Esophagus muscularis mucosa (tissue), 4 donors: ENCODE data around the gene IFNA4. TPM values are rescaled to one million over a fixed set of nuclear protein-coding genes. Genes with fewer than 3 reads are reported as not detected.

Experiments used
- DNase-seq: peaks from one replicate; pipeline ENCODE4 v3.0.0-alpha.2; 2017; ENCODE audit errors: extremely low spot score
- H3K27ac ChIP-seq, 4 donors: fragments of 200-600 bp; sonication (generic); replicated peaks in 1 of 4; 1 replicate in 3 of 4; 2 replicates in 1 of 4; pipeline ENCODE4 v1.5.1; 2016 to 2019; ENCODE audit warnings: mild to moderate bottlenecking in 1 of 4
- H3K27me3 ChIP-seq, 4 donors: fragments of 200-600 bp; sonication (generic); one replicate each; pipeline versions ENCODE4 v1.5.1 to v1.6.0; 2016 to 2019
- H3K36me3 ChIP-seq, 4 donors: fragments of 200-600 bp; sonication (generic); one replicate each; pipeline ENCODE4 v1.5.1; 2016 to 2019
- H3K4me1 ChIP-seq, 4 donors: fragments of 200-600 bp; sonication (generic); one replicate each; pipeline ENCODE4 v1.5.1; 2016 to 2019
- H3K4me3 ChIP-seq, 4 donors: fragments of 200-600 bp; sonication (generic); 1 replicate in 2 of 4; 2 replicates in 2 of 4; pipeline ENCODE4 v1.5.1; 2016 to 2019; ENCODE audit warnings: mild to moderate bottlenecking in 4 of 4, moderate library complexity in 1 of 4
- H3K9me3 ChIP-seq, 4 donors: fragments of 200-600 bp; sonication (generic); 1 replicate in 3 of 4; 2 replicates in 1 of 4; pipeline ENCODE4 v1.5.1; 2016 to 2019
- EP300 ChIP-seq: sonication (generic); formaldehyde crosslinking; IDR thresholded peaks from one replicate; pipeline ENCODE4 v1.6.1; 2017; ENCODE audit warnings: antibody characterized with exemption
- POLR2A ChIP-seq: fragments of 450-650 bp; IDR thresholded peaks from one replicate; pipeline ENCODE4 v1.6.1; 2017; ENCODE audit warnings: antibody characterized with exemption, moderate library complexity, mild to moderate bottlenecking, low read depth
- POLR2AphosphoS5 ChIP-seq, 2 donors: sonication (generic); formaldehyde crosslinking; IDR thresholded peaks; one replicate each; pipeline ENCODE4 v1.6.1; 2017; ENCODE audit warnings: antibody characterized with exemption in 2 of 2
- WGBS: methylation state at CpG from one replicate; pipeline ENCODE4 v1.1.5; 2018; 5-methylcytosine and 5-hydroxymethylcytosine counted together
- intact Hi-C: fragments of 100-400 bp; cut with DNase I; formaldehyde crosslinking; loops from one replicate; pipeline ENCODE4 v1.15.1; 2023
- small RNA-seq, 3 donors: library from RNA; depleted of rRNA; stranded (forward); fragments of <200 nt; gene quantifications; one replicate each; pipeline ENCODE3, GENCODE V24; 2016
- total RNA-seq, 4 donors: library from RNA; depleted of rRNA; stranded (reverse); fragments of >200 nt; gene quantifications; one replicate each; pipeline versions ENCODE4 v1.1.0 to v1.2.1, GENCODE V29; 2016
- TF ChIP-seq, protein P1 (sequence below), 3 experiments: fragments of 200-600 bp in 2 of 3; fragments of 450-650 bp in 1 of 3; sonication (generic) in 2 of 3; IDR thresholded peaks; one replicate each; pipeline ENCODE4 v1.5.1; 2017 to 2019; ENCODE audit warnings: antibody characterized with exemption in 3 of 3, mild to moderate bottlenecking in 2 of 3, moderate library complexity in 1 of 3

The IFNA4 gene
- total RNA-seq, 4 donors from 2014 or later = not detected

- Histone ChIP-seq H3K27ac (no peak within 1 kb of the TSS), H3K9me3 (no peaks in the 10 kb centered on the region), H3K27me3 (no peaks in the 10 kb centered on the region), H3K4me3 (no peak within 1 kb of the TSS), H3K36me3 (no peaks in the 10 kb centered on the region), H3K4me1 (no peaks in the 10 kb centered on the region)
- DNase-seq = no peak
- WGBS = 38% methylated on average over 1 of the region's 1 CpG
- TF ChIP-seq POLR2AphosphoS5 (IDR thresholded peaks at IDR 0.05) (no peak), POLR2A (no peak), EP300 (no peak)
- TF ChIP-seq, protein P1, sequence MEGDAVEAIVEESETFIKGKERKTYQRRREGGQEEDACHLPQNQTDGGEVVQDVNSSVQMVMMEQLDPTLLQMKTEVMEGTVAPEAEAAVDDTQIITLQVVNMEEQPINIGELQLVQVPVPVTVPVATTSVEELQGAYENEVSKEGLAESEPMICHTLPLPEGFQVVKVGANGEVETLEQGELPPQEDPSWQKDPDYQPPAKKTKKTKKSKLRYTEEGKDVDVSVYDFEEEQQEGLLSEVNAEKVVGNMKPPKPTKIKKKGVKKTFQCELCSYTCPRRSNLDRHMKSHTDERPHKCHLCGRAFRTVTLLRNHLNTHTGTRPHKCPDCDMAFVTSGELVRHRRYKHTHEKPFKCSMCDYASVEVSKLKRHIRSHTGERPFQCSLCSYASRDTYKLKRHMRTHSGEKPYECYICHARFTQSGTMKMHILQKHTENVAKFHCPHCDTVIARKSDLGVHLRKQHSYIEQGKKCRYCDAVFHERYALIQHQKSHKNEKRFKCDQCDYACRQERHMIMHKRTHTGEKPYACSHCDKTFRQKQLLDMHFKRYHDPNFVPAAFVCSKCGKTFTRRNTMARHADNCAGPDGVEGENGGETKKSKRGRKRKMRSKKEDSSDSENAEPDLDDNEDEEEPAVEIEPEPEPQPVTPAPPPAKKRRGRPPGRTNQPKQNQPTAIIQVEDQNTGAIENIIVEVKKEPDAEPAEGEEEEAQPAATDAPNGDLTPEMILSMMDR (IDR thresholded peaks at IDR 0.05) = no peak
- intact Hi-C loops = no loop called here
Observed at GRCh38 chr9:21141427-21141882, 45.9 kb downstream of the IFNA4 start, which contains the start of gene IFNW1. Gene IFNW1 (minus strand): TSS chr9:21141832. CDS start chr9:21141570, 262 bp downstream.

- Histone ChIP-seq H3K27me3 (no peaks in the 10 kb centered on the region), H3K9me3 (no peaks in the 10 kb centered on the region), H3K27ac (no peak overlapping the region), H3K4me1 (no peaks in the 10 kb centered on the region), H3K36me3 (no peaks in the 10 kb centered on the region), H3K4me3 (no peak overlapping the region)
- TF ChIP-seq POLR2A (no peak), POLR2AphosphoS5 (IDR thresholded peaks at IDR 0.05) (no peak), EP300 (no peak)
- TF ChIP-seq, protein P1 (IDR thresholded peaks at IDR 0.05) = no peak
- WGBS = 45% methylated on average over 1 of the region's 1 CpG
- intact Hi-C loops = loop anchor here (10.0 kb wide), 1 partner anchor 48 kb away; the partner anchor contains the start of gene IFNA4
- no peak for DNase-seq
Observed at GRCh38 chr9:21137020-21137419, 50.4 kb downstream of the IFNA4 start.

Small RNAs within 50 kb of the gene (small RNA-seq; reads per million reads assigned to genes)
- gene RF00019 = 0 reads per million in 3 donors

Other genes starting within 250 kb of the IFNA4 start
- gene HACD4, start 155.9 kb downstream of the IFNA4 start, total RNA-seq = 10 to 100 TPM; 13.8 to 25.0 (median 17.9) TPM
- not detected for gene IFNB1, start 109.6 kb downstream of the IFNA4 start, total RNA-seq
- not detected for gene IFNW1, start 45.8 kb downstream of the IFNA4 start, total RNA-seq
- not detected for gene IFNA21, start 20.9 kb downstream of the IFNA4 start, total RNA-seq
- gene IFNA7, start 14.6 kb upstream of the IFNA4 start, total RNA-seq = not detected
- not detected for gene IFNA10, start 19.6 kb upstream of the IFNA4 start, total RNA-seq
- not detected for gene IFNA16, start 29.7 kb upstream of the IFNA4 start, total RNA-seq
- not detected for gene IFNA17, start 40.6 kb upstream of the IFNA4 start, total RNA-seq
- gene IFNA14, start 52.4 kb upstream of the IFNA4 start, total RNA-seq = not detected
- gene IFNA5, start 117.7 kb upstream of the IFNA4 start, total RNA-seq = not detected
- 10 to 100 TPM; 19.2 to 22.8 (median 21.3) TPM for gene KLHL9, start 147.8 kb upstream of the IFNA4 start, total RNA-seq
- not detected for gene IFNA6, start 163.3 kb upstream of the IFNA4 start, total RNA-seq
- not detected for gene IFNA13, start 180.5 kb upstream of the IFNA4 start, total RNA-seq
- not detected for gene IFNA2, start 197.8 kb upstream of the IFNA4 start, total RNA-seq
- not detected for gene IFNA8, start 221.5 kb upstream of the IFNA4 start, total RNA-seq